Stimulated activated CD4-positive, alpha-beta T cell treated with anti-CD3 and anti-CD28 coated beads, Interleukin-1b, Interleukin-23, amount 100 ng/mL, for 48 hours (primary cell): Measurements from ENCODE around the gene GAPDH.
"Not testable (repeated sequence)": the region's sequence is repeated elsewhere in the genome, so short reads cannot be mapped to it uniquely, and the experiment has no call there.

Source experiments
- DNase-seq: peaks from one replicate; pipeline ENCODE4 v3.0.0-alpha.2; 2020

The GAPDH gene

DNA sequence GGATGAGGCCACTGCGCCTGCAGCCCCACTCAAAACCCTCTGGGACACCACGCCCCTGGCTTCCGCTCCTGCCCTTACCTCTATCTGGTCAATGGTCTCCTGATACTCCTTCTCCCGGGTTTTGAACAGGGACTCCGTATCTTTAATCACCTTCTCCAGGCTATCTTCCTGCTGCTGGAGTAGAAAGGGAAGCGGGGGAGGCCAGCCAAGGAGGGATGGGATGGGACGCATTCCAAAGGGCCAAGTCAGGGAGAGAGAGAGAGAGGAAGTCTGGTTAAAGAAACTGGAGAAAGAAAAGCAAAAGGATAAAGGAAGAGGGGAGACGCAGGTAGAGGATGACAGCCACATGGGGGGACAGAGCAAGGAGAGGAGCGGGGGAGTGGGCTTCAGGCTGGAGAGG, 13.7 kb downstream of the GAPDH start:
- DNase-seq: no peak

DNA sequence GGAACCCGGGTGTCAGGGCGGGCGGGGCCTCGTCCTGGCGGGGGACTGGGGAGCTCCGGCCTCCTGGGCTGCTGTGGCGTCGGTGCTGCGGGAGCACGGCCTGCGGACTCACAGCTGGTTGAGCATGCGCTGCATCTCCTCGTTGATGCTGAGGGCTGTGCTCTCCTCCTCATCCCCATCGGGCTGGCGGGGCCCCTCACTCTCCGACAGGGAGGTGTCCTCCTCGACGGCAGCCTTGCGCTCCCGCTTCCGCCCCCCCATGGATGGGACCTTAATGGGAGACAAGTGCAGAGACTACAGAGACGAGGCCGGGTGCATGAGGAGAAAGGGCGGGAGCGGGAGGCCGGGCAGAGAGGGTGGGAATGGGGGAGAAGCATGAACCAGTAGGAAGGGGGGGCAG, 14.2 kb downstream of the GAPDH start:
- no peak for DNase-seq

DNA sequence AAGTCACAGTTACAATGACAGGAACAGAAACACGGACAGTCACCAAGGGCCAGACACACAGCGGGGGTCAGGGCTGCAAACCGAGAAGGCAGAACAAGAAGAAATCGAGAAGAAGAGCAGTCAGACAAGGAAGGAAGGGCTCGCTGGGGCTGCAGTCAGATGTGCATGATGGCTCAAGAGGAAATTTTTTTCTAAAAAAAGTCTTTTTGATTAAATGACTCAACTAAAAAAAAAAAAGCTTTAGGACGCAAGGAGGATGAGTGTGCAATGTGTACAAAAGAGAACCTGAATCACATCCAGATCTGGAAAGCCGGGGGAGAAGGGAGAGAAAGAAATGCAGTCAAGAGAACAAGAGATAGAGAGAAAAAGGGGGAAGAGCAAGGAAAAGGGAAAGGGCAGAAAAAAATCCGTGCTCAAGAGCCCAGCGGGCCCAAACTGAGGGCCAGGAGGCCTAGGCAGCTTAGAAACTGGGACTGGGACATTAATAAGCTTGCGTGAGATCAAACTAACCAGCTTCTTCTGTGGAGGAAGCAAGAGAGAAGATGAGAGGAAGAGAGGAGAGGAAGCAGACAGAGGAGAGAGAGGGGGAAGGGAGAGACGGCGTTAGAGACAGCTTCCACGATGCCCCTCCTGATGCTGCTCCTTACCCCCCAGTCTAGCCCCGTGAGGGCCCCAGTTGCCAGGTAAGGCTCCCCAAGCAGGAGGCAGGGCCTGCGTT, 14.8 kb downstream of the GAPDH start:
- no peak for DNase-seq

DNA sequence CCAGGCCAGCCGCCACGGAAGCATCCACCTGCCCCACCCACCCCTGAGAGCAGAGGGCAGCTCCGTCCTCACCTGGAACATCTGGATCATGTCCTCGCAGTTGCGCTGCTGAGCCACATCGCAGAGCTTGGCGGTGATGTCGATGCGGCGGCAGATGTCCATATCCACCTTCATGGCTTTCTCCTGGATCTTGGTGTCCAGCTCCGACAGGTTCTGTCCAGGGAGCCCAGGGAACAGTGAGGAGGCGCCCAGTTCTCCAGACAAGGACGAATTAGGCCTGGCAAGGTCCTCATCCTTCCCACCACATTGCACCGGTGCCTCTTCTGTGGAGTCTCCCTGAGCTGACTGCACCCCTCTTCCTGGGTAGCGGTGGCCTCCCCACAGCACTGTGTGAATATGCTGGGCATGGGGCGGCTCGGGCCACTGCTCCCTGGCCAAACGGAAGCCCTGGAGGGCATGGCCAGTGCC, 15.4 kb downstream of the GAPDH start:
- DNase-seq: no peak

DNA sequence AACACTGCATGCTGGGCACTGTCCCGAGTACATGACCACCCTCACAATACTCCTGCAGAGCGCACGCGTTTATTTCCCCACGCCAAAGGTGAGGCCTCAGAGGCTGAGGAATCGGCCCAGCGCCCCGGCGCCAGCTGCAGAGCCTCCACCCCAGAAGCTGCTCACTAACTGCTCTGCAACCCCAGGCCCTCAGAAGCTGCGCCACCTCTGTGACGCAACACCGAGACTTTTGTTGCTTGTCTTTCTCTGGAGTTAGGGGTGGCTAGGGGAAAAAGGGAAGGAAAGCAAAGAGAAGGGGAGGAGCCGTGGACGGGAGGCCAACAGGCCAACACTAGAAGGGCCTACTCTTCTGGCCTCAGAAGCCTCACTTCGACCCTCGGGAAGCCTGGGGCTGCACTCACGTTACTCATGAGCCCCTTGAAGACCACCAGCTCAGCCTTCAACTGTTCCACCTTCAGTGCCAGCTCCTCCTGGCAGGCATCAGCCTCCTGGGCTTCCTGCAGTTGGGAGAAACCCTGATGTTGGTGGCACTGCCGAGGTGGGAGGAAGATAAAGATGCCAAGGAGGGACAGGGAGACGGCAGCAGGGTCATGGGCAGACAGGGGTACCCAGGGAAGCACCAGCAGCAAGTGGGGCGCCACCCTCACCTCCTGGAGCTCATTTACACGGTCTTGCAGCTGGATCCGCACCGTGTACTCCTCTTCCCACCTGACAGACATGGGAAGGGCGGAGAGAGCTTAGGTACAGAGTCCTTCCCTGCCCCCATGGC, 16.2 kb downstream of the GAPDH start:
- no peak for DNase-seq

DNA sequence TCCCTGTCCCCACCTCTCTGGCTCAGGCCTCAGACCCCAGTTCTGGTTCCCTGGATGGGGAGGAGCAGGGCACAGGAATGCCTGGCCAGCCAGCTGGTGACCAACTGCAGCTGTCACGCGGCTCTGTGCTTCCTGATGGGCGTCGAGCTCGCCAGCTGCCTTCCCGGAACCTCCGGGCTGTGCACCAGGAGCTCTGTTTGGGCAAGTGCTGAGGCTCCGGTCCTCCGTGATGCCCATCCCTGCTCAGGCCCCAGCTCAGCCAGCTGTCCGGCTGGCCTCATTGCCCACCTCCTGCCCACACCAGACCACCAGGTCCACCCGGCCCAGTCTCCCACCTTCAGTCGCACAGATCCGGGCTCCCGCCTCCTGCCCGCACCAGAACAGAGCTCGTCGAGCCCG, 16.7 kb downstream of the GAPDH start:
- no peak for DNase-seq

DNA sequence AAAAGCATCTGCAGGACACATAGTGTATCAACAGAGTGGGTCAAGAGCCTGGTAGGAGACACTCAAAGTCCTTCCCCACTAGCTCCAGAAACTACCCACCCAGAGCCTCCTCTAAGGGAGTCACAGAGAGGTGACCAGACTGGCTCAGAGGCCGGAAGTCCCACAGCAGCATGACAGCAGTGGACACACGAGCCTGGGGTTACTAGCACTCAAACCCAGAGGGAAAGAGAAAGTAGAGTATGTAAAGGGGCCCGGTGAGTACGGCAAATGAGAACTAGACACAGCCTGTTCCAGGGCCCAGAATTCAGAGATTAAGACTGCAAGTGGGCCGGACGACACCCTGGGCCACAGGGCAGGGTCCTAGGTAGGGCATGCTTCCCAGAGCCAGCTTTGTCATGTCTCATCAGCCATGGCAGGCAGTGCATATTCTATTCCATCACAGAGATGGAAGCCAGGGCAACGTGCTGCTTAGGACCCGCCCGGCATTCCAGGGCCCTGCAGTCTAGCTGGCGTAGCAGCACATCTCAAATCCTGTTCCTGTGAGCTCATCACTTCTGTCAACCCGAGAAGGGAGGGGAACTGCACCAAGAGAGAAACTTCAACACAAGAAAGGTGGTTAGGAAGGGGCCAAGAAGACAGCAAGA, 17.3 kb downstream of the GAPDH start:
- no peak for DNase-seq

DNA sequence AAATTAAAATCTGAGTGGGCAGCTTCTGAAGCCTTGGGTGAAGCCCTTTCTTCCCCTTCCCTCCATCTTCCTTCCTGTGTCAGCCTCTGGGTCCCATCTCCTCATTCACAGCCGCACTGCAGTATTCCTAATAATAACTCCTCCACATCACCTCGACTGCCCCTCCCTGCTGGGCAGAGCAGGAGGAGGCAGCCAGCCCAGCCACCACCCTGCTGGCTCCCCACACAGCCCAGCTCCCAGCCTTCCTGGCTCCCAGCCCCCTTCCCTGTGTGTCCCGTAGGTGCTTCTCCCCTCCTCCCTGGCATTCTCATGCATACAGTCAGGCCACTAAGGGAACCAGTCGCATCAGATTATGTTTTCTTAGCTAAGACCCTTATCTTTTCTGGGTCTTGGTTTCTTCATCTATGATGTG, 17.8 kb downstream of the GAPDH start:
- no peak for DNase-seq

DNA sequence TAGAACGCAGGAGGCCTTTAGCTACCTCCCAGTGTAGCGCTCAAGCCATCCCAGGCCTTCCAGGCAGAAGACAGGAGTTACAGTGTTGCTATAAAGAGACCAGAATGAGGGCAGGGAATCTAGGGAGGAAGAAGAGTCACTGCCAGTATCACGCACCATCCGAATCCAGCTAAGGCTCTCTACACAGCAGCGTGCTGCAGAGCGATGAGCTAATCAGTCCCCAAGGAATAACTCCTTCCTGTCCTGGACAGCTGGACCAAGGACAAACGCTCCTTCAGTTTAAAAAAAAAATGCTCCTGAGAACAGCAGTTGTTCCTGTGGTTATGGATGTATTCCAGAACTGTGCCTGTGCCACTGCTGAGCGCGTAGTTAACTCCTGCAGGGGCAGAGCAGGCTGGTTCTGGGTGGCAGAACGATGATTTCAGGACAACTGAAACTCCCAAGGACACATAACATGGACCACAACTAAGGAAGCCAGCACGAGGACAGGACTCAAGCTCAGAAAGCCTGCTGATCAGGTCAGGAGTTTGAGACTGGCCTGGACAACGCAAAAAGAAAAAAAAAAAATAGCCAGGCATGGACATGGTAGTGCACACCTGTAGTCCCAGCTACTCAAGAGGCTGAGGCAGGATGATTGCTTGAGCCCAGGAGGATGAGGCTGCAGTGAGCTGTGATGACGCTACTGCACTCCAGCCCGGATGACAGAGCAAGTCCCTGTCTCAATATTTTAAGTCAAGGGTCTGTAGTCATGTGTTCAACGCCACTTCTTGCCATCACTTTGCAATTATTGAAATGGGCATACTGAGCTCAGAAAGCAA, 18.9 kb downstream of the GAPDH start:
- DNase-seq: no peak

DNA sequence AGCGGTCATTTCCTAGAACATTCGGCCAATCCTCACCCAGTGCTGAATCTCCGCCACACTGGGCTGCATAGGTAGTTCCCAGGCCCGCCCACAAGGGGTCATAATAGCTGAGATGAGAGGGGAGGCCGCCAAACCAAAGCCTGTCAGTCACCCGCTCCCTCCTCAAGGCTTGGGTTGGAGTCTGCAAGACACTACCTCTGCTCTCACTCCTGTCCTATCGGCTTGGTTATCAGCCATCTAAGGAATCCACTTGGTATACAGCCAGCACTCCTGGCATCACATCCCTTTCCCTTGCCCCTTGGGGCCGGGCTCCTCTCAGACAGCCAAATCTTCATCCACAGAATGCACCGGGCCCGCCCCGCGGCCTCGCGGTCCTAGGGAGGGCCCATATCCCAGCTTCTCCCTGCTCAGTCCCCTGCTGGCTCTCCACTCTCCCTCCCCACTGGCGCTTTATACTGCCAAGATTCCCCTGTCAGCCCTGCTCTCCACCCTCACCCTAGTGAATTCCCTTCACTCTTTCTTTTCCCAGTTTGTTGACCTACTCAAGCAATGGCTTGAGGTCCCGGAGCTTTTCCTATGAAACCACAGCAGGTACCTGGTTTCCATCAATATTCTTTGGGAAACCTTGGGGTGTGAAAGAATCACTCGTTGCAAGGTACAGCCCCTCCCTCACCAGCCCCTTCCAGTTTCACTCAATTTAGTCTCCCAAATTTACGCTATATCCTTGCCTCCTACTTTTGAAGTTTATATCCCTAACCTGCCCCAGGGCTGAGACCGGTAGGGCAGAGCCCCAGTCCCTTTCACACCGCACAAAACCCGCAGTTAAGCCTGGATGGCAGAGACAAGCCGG, 20.1 kb downstream of the GAPDH start:
- peak; percentile 78 for DNase-seq

DNA sequence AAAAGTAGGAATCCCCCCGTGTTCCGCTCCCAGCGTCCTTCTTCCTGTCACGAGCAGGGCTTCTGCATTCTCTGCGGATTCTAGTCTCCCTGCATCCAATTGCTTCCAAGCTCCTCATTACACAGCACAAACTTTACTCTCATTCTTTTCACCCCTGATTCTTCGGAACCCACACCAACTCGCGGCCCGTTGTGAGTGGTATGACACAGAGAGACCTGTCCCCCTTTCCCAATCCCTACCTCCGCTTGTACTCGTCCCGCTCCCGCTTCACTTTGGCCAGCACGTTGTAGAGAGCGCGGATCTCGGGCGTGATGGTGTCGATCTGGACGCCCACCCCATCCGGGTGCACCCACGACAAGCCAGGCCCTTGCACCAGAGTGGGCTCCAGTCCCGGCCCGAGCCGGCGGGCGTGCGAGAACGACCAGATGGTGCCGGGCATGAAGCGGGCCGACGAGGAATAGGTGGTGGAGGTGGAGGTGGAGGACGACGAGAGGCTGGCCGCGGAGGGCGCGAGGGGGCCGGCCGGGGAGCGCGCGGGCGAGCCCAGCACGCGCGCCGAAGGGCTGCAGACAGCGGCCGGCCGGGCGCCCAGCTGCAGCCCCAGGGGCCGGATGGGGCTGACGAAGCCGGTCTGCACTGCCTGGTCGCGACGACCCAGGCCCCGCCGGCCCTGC, 20.8 kb downstream of the GAPDH start:
- DNase-seq: no peak

DNA sequence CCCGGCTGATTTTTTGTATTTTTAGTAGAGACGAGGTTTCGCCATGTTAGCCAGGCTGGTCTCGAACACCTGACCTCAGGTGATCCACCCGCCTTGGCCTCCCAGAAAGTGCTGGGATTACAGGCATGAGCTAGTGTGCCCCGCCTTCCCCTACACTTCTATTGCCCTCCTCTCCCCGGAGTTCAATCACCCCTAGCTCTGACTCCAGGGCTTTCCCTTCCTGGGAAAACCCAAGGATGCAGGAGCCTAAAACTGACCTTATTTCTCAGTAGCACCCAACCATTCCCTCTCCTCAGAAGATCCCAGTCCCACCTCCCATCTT, 22.1 kb downstream of the GAPDH start:
- DNase-seq: not testable (repeated sequence)

DNA sequence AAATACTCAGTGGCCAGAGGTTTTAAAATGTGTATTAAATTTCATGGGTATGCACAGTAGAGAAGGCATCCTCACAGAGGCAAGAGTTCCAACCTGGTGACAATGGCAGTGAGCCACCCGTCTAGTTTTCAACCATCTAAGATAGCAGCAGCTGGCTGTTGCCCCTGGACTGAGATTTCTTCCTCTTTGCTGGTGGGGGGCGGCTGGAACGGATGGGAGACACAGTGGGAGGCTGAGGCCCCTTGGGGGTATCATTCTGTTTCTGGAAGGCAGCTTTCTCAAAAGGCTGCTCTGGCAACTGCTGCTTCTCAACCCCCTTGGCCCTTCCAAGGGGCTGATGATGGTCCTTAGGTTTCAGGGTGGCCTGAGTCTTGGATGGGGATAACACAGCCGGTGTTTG, 22.5 kb downstream of the GAPDH start:
- no peak for DNase-seq

DNA sequence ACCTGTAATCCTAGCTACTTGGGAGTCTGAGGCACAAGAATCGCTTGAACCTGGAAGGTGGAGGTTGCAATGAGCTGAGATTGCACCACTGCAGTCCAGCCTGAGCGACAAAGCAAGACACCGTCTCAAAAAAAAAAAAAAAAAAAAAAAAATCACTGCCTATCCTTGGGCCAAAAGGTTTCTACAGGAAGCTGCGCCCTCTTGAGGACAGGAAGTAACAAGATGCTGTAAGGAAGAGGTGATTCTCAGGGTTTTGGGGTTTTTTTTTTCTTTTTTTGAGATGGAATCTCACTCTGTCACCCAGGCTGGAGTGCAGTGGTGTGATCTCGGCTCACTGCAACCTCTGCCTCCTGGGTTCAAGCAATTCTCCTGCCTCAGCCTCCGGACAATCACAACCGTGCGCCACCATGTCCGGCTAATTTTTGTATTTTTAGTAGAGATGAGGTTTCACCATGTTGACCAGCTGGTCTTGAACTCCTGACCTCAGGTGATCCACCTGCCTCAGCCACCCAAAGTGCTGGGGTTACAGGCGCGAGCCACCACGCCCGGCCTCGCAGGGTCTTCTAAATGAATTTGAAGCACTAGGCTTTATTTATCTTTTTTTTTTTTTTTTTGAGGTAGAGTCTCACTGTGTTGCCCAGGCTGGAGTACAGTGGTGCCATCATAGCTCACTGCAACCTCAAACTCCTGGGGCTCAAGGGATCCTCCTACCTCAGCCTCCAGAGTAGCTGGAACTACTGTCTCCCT, 23.9 kb downstream of the GAPDH start:
- peak; percentile 52 for DNase-seq

DNA sequence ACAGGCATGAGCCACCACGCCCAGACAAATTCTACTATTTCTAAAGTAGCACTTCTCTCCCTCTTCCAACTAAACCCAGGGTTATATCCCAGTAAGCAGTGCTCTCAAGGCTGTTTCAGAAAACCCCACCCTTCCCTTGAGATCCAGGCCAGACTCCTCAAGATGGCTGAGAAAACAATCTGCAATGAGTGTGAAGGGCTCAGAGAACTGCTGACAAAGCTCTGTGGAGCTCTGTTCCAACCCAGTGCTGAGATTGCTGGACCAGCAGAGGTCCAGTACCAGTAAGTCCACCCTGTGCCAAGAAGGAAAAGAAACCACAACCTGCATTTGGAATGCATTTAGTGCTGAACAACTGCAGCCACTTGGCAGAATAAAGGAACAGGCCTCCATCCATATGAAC, 25.2 kb downstream of the GAPDH start:
- DNase-seq: no peak

DNA sequence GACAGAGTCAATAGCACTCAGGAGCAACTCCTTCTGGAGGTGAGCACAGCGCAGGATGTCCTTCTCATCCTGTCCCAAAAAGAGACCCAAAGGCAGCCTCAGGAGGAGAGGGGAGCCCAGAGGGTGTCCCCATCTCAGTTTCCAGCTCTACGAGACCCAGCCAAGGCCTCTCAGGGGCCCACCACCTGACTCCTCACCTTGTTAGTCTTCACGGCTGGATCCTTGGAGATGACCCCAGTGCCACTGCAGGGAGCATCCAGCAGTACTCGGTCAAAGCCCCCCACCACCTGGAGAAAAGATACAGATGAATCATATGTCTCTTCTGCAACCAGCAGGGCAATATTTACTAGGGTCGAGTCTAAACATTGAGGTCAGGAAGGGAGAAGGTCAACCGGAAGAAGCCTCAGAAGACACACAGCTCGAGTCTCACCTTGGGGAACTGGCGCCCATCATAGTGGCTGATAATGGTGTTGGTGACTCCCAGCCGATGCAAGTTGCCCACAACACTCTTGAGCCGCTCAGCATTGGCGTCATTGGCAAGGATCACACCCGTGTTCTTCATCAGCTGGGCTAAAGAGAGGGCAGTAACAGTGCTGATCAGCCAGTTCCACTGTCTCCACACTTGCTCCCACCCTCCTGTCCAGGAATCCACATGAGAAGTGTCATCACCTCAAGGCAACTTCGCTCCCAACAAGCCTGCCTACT, 26.3 kb downstream of the GAPDH start:
- no peak for DNase-seq

DNA sequence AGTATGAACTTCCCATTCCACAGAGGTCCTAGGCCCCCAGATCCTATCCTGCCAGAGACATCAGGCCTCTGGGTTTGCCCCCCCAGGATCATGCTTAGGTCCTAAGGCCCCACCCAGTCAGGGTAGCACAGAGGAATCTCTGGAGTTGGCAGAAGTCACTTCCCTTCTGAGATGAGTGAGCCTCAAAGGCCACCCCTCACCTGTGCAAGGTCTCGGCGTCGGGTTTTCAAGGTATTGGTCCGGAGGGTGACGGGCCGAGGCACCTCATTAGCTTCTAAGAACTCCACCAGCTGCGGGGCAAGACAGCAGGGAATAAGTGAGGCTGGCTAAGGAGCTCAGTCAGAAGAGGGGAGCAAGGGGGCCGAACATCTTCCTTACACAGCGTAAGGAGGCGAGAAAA, 28.6 kb downstream of the GAPDH start:
- DNase-seq: no peak

DNA sequence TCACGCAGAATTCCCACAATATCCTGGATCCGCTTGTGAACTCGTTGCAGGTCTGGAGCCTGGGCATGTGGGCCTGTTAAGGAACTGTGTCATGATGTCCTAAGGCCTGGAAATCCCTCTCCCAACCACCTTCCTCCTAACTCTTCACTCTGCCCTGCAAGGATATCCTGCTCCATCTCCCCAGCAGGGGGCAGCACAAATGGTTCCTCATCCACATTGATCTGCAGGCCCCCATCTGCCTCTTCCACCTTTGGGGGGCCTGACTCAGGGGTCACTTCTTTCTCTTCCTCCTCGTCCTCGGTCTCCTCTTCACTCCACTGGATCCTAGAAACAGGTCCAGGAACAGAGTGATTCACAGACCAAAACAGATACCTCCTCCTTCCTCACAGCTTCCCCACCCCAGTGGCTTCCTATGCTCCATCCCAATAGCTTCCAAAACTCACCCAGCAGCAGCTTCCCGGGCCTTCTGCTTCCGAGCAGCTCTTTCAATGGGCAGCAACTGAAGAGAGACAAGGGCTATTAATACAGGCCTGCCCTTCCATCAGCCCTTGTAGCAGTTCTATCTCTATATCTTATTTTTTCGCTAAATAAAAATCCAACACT, 29.2 kb downstream of the GAPDH start:
- DNase-seq: peak; percentile 62

DNA sequence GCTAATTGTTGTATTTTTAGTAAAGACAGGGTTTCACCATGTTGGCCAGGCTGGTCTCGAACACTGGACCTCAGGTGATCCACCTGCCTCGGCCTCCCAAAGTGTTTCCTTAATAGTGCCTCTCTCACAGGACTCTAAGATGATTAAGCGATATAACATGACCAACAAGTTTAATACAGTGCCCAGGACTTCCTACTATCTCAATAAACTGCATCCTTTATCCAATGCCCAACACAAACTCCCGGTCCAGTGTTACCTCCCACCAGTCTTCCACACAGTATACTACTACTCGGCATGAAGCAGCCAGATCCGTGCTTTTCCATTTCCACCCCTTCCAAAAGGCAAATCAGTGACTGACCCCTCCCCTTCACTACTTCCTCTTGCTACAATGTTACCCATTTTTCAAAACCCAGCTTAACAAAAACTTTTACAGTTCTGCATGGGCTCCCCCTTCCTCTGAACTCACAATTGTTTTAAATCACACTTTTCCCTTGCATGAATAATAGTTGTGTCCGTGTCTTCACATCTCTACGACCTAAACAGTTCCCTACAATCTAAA, 32.9 kb downstream of the GAPDH start:
- DNase-seq: no peak

DNA sequence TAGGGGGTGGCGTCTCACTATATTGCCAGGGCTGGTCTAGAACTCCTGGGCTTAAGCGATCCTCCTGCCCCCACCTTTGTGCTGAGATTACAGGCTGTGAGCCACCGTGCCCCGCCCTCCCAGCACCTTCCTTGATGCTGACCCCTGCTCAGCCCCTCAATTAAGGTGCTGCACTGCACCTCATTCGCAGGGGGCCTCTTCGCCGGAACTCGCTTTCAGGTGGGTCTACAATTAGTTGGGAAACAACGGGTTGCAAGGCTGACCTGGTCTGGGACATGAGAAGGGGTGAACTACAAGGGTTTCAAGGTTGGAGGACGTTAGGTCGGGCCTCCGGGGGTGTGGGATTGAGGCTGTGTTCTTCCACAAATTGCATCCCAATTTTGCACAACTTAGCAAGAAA, 35.0 kb downstream of the GAPDH start:
- no peak for DNase-seq
